ENCODE data around the gene DEFB127. TPM values are rescaled to one million over a fixed set of nuclear protein-coding genes. Genes with fewer than 3 reads are reported as not detected.

DEFB127 gene, protein sequence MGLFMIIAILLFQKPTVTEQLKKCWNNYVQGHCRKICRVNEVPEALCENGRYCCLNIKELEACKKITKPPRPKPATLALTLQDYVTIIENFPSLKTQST
- not detected in 2 replicates for total RNA-seq

DNA sequence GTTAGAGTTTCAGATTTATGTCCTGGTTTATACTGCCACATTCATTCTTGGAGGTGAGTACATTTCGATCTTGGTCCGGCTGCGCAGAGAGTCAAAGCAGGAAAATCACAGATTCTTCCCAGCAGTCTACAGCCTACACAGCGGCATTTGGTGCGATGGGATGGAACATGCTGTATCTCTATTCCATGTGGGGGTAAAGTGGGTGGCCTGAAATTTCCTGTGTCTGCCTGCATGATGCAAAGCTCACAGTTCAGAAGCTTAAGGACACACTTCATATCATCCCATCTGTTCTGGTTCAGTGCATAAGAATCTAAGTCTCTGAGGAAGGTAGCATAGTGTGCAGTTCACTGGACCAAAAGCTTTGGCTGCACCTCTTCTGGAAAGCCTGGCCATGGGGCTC, at the start of gene DEFB127:
Gene DEFB127, plus strand, starts transcription at position 301 of the 400 bp plus-strand sequence. Its CDS starts 91 bp downstream, at position 392.

DNA sequence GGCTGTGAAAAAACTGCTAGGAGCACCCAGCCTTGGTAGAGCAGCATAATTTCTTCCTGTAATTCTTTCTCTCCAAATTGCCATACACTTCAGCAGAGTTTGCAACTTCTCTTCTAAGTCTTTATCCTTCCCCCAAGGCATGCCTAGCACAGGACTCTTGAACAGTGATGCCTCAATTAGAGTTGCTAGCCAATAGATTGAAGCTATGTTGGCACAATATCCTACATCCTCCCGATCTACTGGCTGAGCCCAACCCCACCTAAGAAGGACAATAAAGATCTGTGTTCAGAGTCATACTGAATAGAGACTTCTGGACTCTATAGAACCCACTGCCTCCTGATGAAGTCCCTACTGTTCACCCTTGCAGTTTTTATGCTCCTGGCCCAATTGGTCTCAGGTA, 15.0 kb upstream of the DEFB127 start, which contains the start of gene DEFB126:
Gene DEFB126, plus strand, starts transcription at position 301 of the 400 bp plus-strand sequence. Its CDS starts 39 bp downstream, at position 340.

DNA sequence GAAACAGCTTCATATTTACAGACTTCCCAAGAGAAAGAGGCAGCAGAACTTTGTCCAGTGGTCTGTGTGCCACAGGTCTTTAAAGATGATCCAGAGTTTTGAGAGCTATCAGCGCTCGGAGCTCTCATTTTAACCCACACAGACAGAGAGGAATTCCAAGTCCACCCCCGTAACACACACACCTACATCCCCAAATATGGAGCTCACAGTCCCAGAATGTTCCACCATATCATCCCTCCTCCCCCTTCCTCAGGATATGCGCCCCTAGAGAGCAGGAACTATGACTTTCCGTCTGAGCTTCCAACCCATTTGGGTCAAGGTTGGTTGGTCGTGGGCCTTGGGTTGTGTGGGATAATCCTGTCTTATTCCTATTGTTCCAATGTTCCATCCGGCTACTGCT, 32.4 kb downstream of the DEFB127 start, which contains the start of gene DEFB128:
Gene DEFB128, minus strand, starts transcription at position 101 of the 400 bp plus-strand sequence. Its CDS starts 88 bp downstream, at position 13.

Other genes with a start within 250 kb of the DEFB127 start
- gene DEFB125, start 69.8 kb upstream of the DEFB127 start, total RNA-seq = not detected in 2 replicates
- gene DEFB126, start 14.9 kb upstream of the DEFB127 start, total RNA-seq = not detected in 2 replicates
- not detected in 2 replicates for gene DEFB128, start 32.3 kb downstream of the DEFB127 start, total RNA-seq
- not detected in 2 replicates for gene DEFB129, start 69.8 kb downstream of the DEFB127 start, total RNA-seq
- not detected in 2 replicates for gene DEFB132, start 100.3 kb downstream of the DEFB127 start, total RNA-seq
- 0.19 and 1.4 TPM in 2 replicates for gene C20orf96, start 133.3 kb downstream of the DEFB127 start, total RNA-seq
- 13.0 and 14.3 TPM in 2 replicates for gene ZCCHC3, start 140.1 kb downstream of the DEFB127 start, total RNA-seq
- gene SOX12, start 168.1 kb downstream of the DEFB127 start, total RNA-seq = 7.3 and 10.0 TPM in 2 replicates
- 15.1 and 18.6 TPM in 2 replicates for gene NRSN2, start 189.7 kb downstream of the DEFB127 start, total RNA-seq
- 72.1 and 91.0 TPM in 2 replicates for gene TRIB3, start 223.3 kb downstream of the DEFB127 start, total RNA-seq